ENCODE results near the gene CNGA4.

- no peak for TF ChIP-seq CTCF (IDR thresholded peaks at IDR 0.05; ENCODE audit: low read length)
- no peak for TF ChIP-seq EZH2 (IDR thresholded peaks at IDR 0.05; ENCODE audit: borderline replicate concordance, low read length)
Observed at GRCh38 chr11:6260207-6260726, 21.4 kb downstream of the CNGA4 start.

Measured in OCI-LY1 (cell line).